ENCODE results near the gene RGS7. TPM values are rescaled to one million over a fixed set of nuclear protein-coding genes. Genes with fewer than 3 reads are reported as not detected.
"Not testable (repeated sequence)": the region's sequence is repeated elsewhere in the genome, so short reads cannot be mapped to it uniquely, and the experiment has no call there.

RGS7 gene
- total RNA-seq, 1 experiment from 2014 or later = 1.5 TPM

DNA sequence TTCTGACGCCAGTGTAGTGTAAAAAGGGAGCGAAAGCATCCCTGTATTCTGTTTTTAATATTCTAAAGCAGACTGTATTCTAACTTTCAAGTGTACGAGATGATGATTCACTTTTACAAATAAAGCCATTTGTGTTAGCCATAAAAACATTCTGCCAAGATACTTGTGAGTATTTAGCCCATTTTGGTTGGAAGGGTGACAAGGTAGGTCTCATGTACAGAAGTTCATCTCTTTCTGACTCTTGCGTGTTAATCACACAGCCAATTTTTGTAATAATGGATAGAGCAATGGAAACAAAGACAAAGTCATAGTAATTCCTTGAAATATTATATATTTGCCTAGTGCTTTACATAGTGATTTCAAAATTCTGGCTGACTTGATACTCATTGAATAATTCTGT is 619.7 kb downstream of the RGS7 start:
- no peak overlapping the region for H3K23ac ChIP-seq (ENCODE audit: insufficient read length, low read depth, low read length)
- H2AK5ac ChIP-seq (ENCODE audit: insufficient read length, low read length) = no peak overlapping the region
- no peak overlapping the region for H4K8ac ChIP-seq (replicated peaks; ENCODE audit: insufficient read length, low read depth, low read length)
- H2BK12ac ChIP-seq (ENCODE audit: insufficient read length, low read depth, low read length) = no peak overlapping the region
- no peaks in the 10 kb centered on the region for H3K36me3 Mint-ChIP-seq (ENCODE audit: insufficient read depth in 1 of 3, low read depth in 3 of 3)
- H3K4me2 ChIP-seq (ENCODE audit: insufficient read depth, insufficient read length, low read length) = no peak overlapping the region
- H3K4ac ChIP-seq (ENCODE audit: low read depth, low read length) = no peak overlapping the region
- no peaks in the 10 kb centered on the region for H3K79me1 ChIP-seq (ENCODE audit: insufficient read depth, low read depth, low read length, poor library complexity, severe bottlenecking)
- no CpG with 5 or more reads among the region's 4 CpGs for WGBS (ENCODE audit: extremely low coverage, insufficient read length, low lambda C conversion rate)
- H4K91ac ChIP-seq (ENCODE audit: insufficient read length, low read depth, low read length) = no peak overlapping the region
- H3K27me3 ChIP-seq (ENCODE audit: insufficient read depth, low read length) = no peaks in the 10 kb centered on the region
- H3K4me3 Mint-ChIP-seq = no peak overlapping the region
- no peak overlapping the region for H3K18ac ChIP-seq (ENCODE audit: insufficient read length, low read depth, low read length)
- H2BK20ac ChIP-seq (ENCODE audit: low read depth, low read length, poor library complexity, severe bottlenecking) = no peak overlapping the region
- no peak for DNase-seq
- no peaks in the 10 kb centered on the region for H3K9me3 ChIP-seq (ENCODE audit: control insufficient read depth, low read depth, low read length)
- H4K20me1 ChIP-seq (ENCODE audit: control insufficient read depth, insufficient read depth, insufficient read length) = no peaks in the 10 kb centered on the region
- no peak overlapping the region for H2BK15ac ChIP-seq (ENCODE audit: low read depth, low read length)
- H3K9me3 Mint-ChIP-seq = 0 out of 5 replicates have a peak, but pooled peaks cover 0 to 3% of the 10 kb centered on the region in 2 experiments
- H3K14ac ChIP-seq (ENCODE audit: insufficient read depth, low read length) = no peak overlapping the region
- no peaks in the 10 kb centered on the region for H3K27me3 Mint-ChIP-seq (ENCODE audit: low read depth)
- H2BK120ac ChIP-seq (ENCODE audit: low read depth, low read length, poor library complexity, severe bottlenecking) = no peak overlapping the region
- no peaks in the 10 kb centered on the region for H3K23me2 ChIP-seq (ENCODE audit: insufficient read length, low read depth, low read length, poor library complexity, severe bottlenecking)
- H2BK5ac ChIP-seq (ENCODE audit: insufficient read length, low read length) = no peak overlapping the region
- no peak overlapping the region for H3K56ac ChIP-seq (ENCODE audit: insufficient read length, low read depth, low read length)
- no peak overlapping the region for H3K27ac ChIP-seq (ENCODE audit: insufficient read length, low read depth, low read length)
- no peak overlapping the region for H2AFZ ChIP-seq (ENCODE audit: low read length)
- H3K4me1 ChIP-seq (ENCODE audit: insufficient read depth, low read length) = no peaks in the 10 kb centered on the region; the same call in 1 of the 2 replicates
- no peak overlapping the region for H4K5ac ChIP-seq (ENCODE audit: insufficient read length, low read depth, low read length)
- no peak overlapping the region for H3T11ph ChIP-seq (ENCODE audit: low read length)
- H3K9ac ChIP-seq (ENCODE audit: extremely low read depth, insufficient read length, low read length) = no peak overlapping the region
- TF ChIP-seq, protein P1, sequence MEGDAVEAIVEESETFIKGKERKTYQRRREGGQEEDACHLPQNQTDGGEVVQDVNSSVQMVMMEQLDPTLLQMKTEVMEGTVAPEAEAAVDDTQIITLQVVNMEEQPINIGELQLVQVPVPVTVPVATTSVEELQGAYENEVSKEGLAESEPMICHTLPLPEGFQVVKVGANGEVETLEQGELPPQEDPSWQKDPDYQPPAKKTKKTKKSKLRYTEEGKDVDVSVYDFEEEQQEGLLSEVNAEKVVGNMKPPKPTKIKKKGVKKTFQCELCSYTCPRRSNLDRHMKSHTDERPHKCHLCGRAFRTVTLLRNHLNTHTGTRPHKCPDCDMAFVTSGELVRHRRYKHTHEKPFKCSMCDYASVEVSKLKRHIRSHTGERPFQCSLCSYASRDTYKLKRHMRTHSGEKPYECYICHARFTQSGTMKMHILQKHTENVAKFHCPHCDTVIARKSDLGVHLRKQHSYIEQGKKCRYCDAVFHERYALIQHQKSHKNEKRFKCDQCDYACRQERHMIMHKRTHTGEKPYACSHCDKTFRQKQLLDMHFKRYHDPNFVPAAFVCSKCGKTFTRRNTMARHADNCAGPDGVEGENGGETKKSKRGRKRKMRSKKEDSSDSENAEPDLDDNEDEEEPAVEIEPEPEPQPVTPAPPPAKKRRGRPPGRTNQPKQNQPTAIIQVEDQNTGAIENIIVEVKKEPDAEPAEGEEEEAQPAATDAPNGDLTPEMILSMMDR (conservative IDR thresholded peaks at IDR 0.05) = no peak
- peaks cover under 1 to 7% of the 10 kb centered on the region in 2 experiments; a peak in 1 of 4 replicates for H3K4me1 Mint-ChIP-seq
- H3K79me2 ChIP-seq (ENCODE audit: insufficient read depth, low read length) = no peaks in the 10 kb centered on the region
- H3K27ac Mint-ChIP-seq = no peak overlapping the region

- not testable (repeated sequence) for H3K4me1 Mint-ChIP-seq
These were observed 622.3 kb downstream of the RGS7 start for GRCh38 chr1:240734705-240735104.

More at GRCh38 chr1:240734705-240735104, 622.3 kb downstream of the RGS7 start:
- not testable (repeated sequence) for H4K20me1 ChIP-seq (ENCODE audit: control insufficient read depth, insufficient read depth, insufficient read length); H3K36me3 Mint-ChIP-seq (ENCODE audit: insufficient read depth in 1 of 3, low read depth in 3 of 3); H3K27me3 ChIP-seq (ENCODE audit: insufficient read depth, low read length); H4K5ac ChIP-seq (ENCODE audit: insufficient read length, low read depth, low read length); H3K56ac ChIP-seq (ENCODE audit: insufficient read length, low read depth, low read length); H3K14ac ChIP-seq (ENCODE audit: insufficient read depth, low read length); H3K9me3 ChIP-seq (ENCODE audit: control insufficient read depth, low read depth, low read length); H2BK15ac ChIP-seq (ENCODE audit: low read depth, low read length); H3K9me3 Mint-ChIP-seq; H3K79me1 ChIP-seq (ENCODE audit: insufficient read depth, low read depth, low read length, poor library complexity, severe bottlenecking); H3K4me3 Mint-ChIP-seq; H3K79me2 ChIP-seq (ENCODE audit: insufficient read depth, low read length); H2BK5ac ChIP-seq (ENCODE audit: insufficient read length, low read length); H4K91ac ChIP-seq (ENCODE audit: insufficient read length, low read depth, low read length); H3K27ac Mint-ChIP-seq; H3K4me2 ChIP-seq (ENCODE audit: insufficient read depth, insufficient read length, low read length); H3K9ac ChIP-seq (ENCODE audit: extremely low read depth, insufficient read length, low read length); H3K27ac ChIP-seq (ENCODE audit: insufficient read length, low read depth, low read length); H3K23me2 ChIP-seq (ENCODE audit: insufficient read length, low read depth, low read length, poor library complexity, severe bottlenecking); H2BK120ac ChIP-seq (ENCODE audit: low read depth, low read length, poor library complexity, severe bottlenecking); H3T11ph ChIP-seq (ENCODE audit: low read length); H3K4ac ChIP-seq (ENCODE audit: low read depth, low read length); H3K4me1 ChIP-seq (ENCODE audit: insufficient read depth, low read length); H3K18ac ChIP-seq (ENCODE audit: insufficient read length, low read depth, low read length); H3K23ac ChIP-seq (ENCODE audit: insufficient read length, low read depth, low read length); H3K27me3 Mint-ChIP-seq (ENCODE audit: low read depth); H2BK20ac ChIP-seq (ENCODE audit: low read depth, low read length, poor library complexity, severe bottlenecking); H4K8ac ChIP-seq (replicated peaks; ENCODE audit: insufficient read length, low read depth, low read length); DNase-seq; H2AK5ac ChIP-seq (ENCODE audit: insufficient read length, low read length); H2AFZ ChIP-seq (ENCODE audit: low read length); H2BK12ac ChIP-seq (ENCODE audit: insufficient read length, low read depth, low read length)
- no CpG with 5 or more reads among the region's 3 CpGs for WGBS (ENCODE audit: extremely low coverage, insufficient read length, low lambda C conversion rate)
